Body of pancreas (tissue), 4 donors: ENCODE data around the gene L3MBTL3. TPM values are rescaled to one million over a fixed set of nuclear protein-coding genes. Genes with fewer than 3 reads are reported as not detected.

Experiments
- ATAC-seq: fragments of 150-250 bp; one replicate; pipeline ENCODE4 v1.9.1; 2016
- DNase-seq, 4 donors: peaks; one replicate each; pipeline ENCODE4 v3.0.0-alpha.2; 2019
- H3K27ac ChIP-seq, 4 donors: fragments of 200-600 bp; sonication (generic); 1 replicate in 3 of 4; 2 replicates in 1 of 4; pipeline versions ENCODE4 v1.5.1 to v1.6.1; 2016 to 2019; ENCODE audit warnings: mild to moderate bottlenecking in 1 of 4, mixed read lengths in 1 of 4, moderate library complexity in 1 of 4
- H3K27me3 ChIP-seq, 2 donors: fragments of 200-600 bp; sonication (generic); one replicate each; pipeline ENCODE4 v1.6.0; 2016; ENCODE audit warnings: mild to moderate bottlenecking in 1 of 2
- H3K36me3 ChIP-seq, 2 donors: fragments of 200-600 bp; sonication (generic); replicated peaks in 1 of 2; 2 replicates each; pipeline ENCODE4 v1.5.1; 2016; ENCODE audit warnings: low read depth in 2 of 2; ENCODE audit not compliant: insufficient read depth in 1 of 2
- H3K4me1 ChIP-seq: fragments of 200-600 bp; sonication (generic); one replicate; pipeline ENCODE4 v1.6.0; 2016
- H3K4me3 ChIP-seq, 2 donors: fragments of 200-600 bp; sonication (generic); 1 replicate in 1 of 2; 2 replicates in 1 of 2; pipeline ENCODE4 v1.5.1; 2016 to 2019
- H3K9me3 ChIP-seq, 3 donors: fragments of 200-600 bp; sonication (generic); 1 replicate in 2 of 3; 2 replicates in 1 of 3; pipeline ENCODE4 v1.5.1; 2016
- POLR2A ChIP-seq, 3 donors: fragments of 450-650 bp; IDR thresholded peaks; one replicate each; pipeline ENCODE4 v1.6.1; 2016; ENCODE audit warnings: antibody characterized with exemption in 3 of 3, mild to moderate bottlenecking in 2 of 3
- WGBS, 2 donors: methylation state at CpG; one replicate each; pipeline ENCODE4 v1.1.5; 2017; 5-methylcytosine and 5-hydroxymethylcytosine counted together
- intact Hi-C: fragments of 100-400 bp; cut with DNase I; formaldehyde crosslinking; loops from one replicate; pipeline ENCODE4 v1.15.1; 2023
- total RNA-seq, 2 donors: library from RNA; depleted of rRNA; stranded (reverse); fragments of >200 nt; gene quantifications; one replicate each; pipeline ENCODE4 v1.1.0, GENCODE V29; 2016
- TF ChIP-seq, protein P1 (sequence below), 7 experiments: fragments of 450-650 bp in 4 of 7; fragments of 200-600 bp in 3 of 7; sonication (generic) in 3 of 7; IDR thresholded peaks; one replicate each; pipeline ENCODE4 v1.5.1; 2016 to 2019; ENCODE audit warnings: antibody characterized with exemption in 7 of 7

Gene L3MBTL3
- total RNA-seq, 2 donors from 2014 or later, result 3.4 to 12.5 TPM

DNA sequence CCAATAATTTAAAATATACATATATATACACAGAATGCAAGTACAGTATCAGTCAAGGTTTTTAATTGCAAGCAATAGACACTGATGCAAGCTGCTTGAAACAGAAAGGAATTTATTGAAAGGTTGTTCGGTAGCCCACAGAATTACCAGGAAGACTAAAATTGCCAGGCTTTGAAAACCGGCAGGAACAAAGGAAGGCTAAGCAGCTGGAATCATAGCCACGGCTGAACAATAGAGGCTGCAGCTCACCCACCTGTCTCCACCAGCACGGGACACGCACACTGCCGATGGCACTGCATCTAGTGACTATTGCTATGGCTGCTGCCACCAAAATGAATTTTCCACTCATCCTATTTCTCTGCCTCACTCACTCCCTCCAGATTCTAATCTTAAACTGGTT, 22.0 kb upstream of the L3MBTL3 start:
- no peaks in the 10 kb centered on the region for H3K9me3 ChIP-seq
- WGBS, 2 donors, result 64 to 68% methylated on average over 6 of the region's 6 CpGs
- intact Hi-C loops, result no loop called here

DNA sequence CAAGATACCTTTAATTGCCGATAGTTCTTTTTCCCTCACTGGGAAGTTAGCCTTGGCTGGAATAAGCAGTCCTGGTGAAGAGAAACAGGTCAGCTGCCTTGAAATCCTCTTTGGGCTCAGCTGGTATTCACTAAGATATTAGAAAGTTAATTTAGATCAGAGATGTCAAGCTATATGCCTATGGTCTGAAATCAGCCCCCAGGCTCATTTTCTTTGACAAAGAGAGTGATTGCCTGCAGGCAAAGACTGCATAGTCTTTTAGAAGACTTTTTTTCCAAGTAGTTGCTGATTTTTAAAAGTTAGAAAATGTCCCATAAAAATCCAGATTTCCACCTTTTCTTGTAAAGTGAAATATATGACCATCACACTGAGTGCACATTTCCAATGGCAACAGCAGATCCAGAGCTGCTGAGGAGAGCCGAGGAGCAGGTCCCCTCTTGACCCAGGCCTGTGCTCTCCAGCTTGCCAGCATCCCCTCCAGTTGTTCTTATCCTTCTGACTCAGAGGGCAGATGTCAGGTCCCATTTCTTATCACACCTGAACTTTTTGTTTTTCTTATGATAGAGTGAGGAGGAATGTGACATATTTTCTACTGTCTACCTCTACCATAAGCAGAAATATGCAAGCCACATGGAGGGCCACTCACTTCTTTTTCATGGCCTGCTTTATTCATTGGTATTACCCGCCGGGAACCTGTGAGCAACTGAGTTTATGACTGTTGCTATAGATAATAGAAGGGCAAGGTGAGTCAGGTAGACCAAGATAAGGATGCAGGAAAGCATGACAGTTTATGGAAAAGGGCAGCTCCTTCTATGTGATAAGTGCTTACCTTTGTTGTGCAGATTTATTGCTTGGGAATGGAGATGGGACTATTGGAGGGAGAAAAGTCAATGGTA, 17.6 kb upstream of the L3MBTL3 start:
- TF ChIP-seq POLR2A (IDR thresholded peaks at IDR 0.05), result no peak
- TF ChIP-seq, protein P1, sequence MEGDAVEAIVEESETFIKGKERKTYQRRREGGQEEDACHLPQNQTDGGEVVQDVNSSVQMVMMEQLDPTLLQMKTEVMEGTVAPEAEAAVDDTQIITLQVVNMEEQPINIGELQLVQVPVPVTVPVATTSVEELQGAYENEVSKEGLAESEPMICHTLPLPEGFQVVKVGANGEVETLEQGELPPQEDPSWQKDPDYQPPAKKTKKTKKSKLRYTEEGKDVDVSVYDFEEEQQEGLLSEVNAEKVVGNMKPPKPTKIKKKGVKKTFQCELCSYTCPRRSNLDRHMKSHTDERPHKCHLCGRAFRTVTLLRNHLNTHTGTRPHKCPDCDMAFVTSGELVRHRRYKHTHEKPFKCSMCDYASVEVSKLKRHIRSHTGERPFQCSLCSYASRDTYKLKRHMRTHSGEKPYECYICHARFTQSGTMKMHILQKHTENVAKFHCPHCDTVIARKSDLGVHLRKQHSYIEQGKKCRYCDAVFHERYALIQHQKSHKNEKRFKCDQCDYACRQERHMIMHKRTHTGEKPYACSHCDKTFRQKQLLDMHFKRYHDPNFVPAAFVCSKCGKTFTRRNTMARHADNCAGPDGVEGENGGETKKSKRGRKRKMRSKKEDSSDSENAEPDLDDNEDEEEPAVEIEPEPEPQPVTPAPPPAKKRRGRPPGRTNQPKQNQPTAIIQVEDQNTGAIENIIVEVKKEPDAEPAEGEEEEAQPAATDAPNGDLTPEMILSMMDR (IDR thresholded peaks at IDR 0.05), result no peak
- DNase-seq, result no peak
- Histone ChIP-seq H3K4me1 (no peaks in the 10 kb centered on the region), H3K4me3 (no peak overlapping the region), H3K27ac (no peak overlapping the region), H3K27me3 (peaks cover 0 to 6% of the 10 kb centered on the region in 2 donors), H3K9me3 (no peaks in the 10 kb centered on the region), H3K36me3 (no peaks in the 10 kb centered on the region)
- WGBS, 2 donors, result 48 to 59% methylated on average over 4 of the region's 4 CpGs
- ATAC-seq, result no peak
- intact Hi-C loops, result no loop called here

More for the DNA sequence above, 22.0 kb upstream of the L3MBTL3 start:
- Histone ChIP-seq H3K36me3 (no peaks in the 10 kb centered on the region), H3K27ac (no peak overlapping the region), H3K4me1 (no peaks in the 10 kb centered on the region), H3K4me3 (no peak overlapping the region), H3K27me3 (no peaks in the 10 kb centered on the region)
- no peak for ATAC-seq
- DNase-seq, result no peak
- TF ChIP-seq, protein P1 (IDR thresholded peaks at IDR 0.05), result no peak
- TF ChIP-seq POLR2A (IDR thresholded peaks at IDR 0.05), result no peak

DNA sequence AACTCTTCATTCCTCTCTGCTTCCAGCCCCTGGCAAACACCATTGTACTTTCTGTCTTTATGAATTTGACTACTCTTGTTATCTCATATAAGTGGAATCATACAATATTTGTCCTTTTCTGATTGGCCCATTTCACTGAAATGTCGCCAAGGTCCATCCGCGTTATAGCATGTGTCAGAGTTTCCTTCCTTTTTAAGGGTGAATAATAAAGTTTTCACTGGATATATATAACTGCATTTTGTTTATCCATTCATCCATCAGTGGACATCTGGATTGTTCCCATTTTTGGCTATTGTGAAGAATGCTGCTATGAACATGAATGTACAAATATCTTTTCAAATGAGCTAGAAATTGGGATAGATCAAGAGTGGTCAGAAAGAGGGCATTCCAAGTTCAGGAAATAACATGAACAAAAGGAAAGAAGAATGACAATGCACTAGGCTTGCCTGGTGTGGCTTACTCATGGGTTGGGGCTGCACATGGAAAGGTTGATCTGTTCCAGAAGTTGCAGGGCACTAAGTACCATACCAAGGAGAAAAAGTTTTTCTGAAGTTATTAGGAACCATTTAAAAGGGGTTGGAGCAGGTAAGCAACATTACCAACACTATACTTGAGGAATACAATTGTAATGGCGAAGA, 10.0 kb upstream of the L3MBTL3 start:
- intact Hi-C loops, result no loop called here
- H3K27ac ChIP-seq, result no peak overlapping the region
- H3K36me3 ChIP-seq, result no peaks in the 10 kb centered on the region
- H3K4me1 ChIP-seq, result no peaks in the 10 kb centered on the region
- H3K4me3 ChIP-seq, result no peak overlapping the region
- WGBS, 2 donors, result 59 to 74% methylated on average over 4 of the region's 4 CpGs
- DNase-seq, result no peak
- TF ChIP-seq POLR2A (IDR thresholded peaks at IDR 0.05), result no peak
- TF ChIP-seq, protein P1 (IDR thresholded peaks at IDR 0.05), result no peak
- H3K27me3 ChIP-seq, result peaks cover 0 to 6% of the 10 kb centered on the region in 2 donors
- H3K9me3 ChIP-seq, result no peaks in the 10 kb centered on the region
- ATAC-seq, result no peak

DNA sequence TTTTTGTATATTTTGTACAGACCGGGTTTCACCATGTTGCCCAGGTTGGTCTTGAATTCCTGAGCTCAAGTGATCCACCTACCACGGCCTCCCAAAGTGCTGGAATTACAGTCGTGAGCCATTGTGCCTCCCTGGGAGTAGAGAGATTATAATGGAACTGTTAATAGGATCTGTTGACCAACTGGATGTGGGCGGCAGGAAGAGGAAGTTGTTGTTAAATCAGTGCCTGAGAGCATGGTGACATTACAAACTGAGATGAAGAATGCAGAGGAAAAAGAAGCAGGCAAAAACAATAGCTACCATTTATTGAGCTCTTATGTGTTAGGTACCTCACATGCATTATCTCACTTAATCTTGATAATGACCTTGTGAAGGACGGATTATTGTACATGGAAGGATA, 9.2 kb upstream of the L3MBTL3 start:
- no peak for ATAC-seq
- intact Hi-C loops, result no loop called here
- DNase-seq, result no peak

More for the DNA sequence above, 9.2 kb upstream of the L3MBTL3 start:
- no peak overlapping the region for H3K4me3 ChIP-seq
- no peaks in the 10 kb centered on the region for H3K36me3 ChIP-seq
- H3K27ac ChIP-seq, result no peak overlapping the region
- H3K4me1 ChIP-seq, result no peaks in the 10 kb centered on the region
- WGBS, 2 donors, result 52 to 64% methylated on average over 5 of the region's 5 CpGs
- no peaks in the 10 kb centered on the region for H3K9me3 ChIP-seq
- TF ChIP-seq, protein P1 (IDR thresholded peaks at IDR 0.05), result no peak
- TF ChIP-seq POLR2A (IDR thresholded peaks at IDR 0.05), result no peak
- H3K27me3 ChIP-seq, result peaks cover 0 to 6% of the 10 kb centered on the region in 2 donors
